ENCODE results near the gene GANC.

GRCh38 chr15:42233107-42233506, 39.9 kb upstream of the GANC start:
- no peak for TF ChIP-seq CTCF (conservative IDR thresholded peaks at IDR 0.05; ENCODE audit: low read length)
- TF ChIP-seq EZH2phosphoT487 (IDR thresholded peaks at IDR 0.05; ENCODE audit: borderline replicate concordance, low read depth, low read length), result no peak
